Measurements from ENCODE around the gene LILRA6. TPM values are rescaled to one million over a fixed set of nuclear protein-coding genes. Genes with fewer than 3 reads are reported as not detected.
A peak's percentile ranks its signal among the peaks of the same experiment; 100 is the strongest.
"Not testable (repeated sequence)": the region's sequence is repeated elsewhere in the genome, so short reads cannot be mapped to it uniquely, and the experiment has no call there.

Gene LILRA6
- total RNA-seq, 2 experiments from 2014 or later, result 0.60 TPM; not detected in 1

GRCh38 chr19:54231077-54231931 is 11.3 kb downstream of the LILRA6 start:
- ChIA-PET CTCF (interaction anchor here (1.6 kb wide), 1 partner anchor 63 kb away, joined by 6 read pairs; no protein-coding TSS in a partner anchor), POLR2A (interaction anchor here (1.6 kb wide), 1 partner anchor 94 kb away, joined by 5 read pairs; the partner anchor contains the start of gene CNOT3)
- Mint-ChIP-seq H3K36me3 (ENCODE audit: low read depth) (no peaks in the 10 kb centered on the region), H3K27me3 (peaks cover 40% of the 10 kb centered on the region), H3K4me1 (ENCODE audit: low read depth) (peaks cover 4% of the 10 kb centered on the region), H3K9me3 (no peaks in the 10 kb centered on the region), H3K27ac (no peak overlapping the region), H3K4me3 (no peak overlapping the region)
- intact Hi-C loops (cut with DNase I, micrococcal nuclease), result loop anchor here (1.0 to 5.0 kb wide), 2 partner anchors 44 to 63 kb away; partner anchors contain the start of gene MBOAT7 (in 1 of the 2)
- Histone ChIP-seq H3K27ac (ENCODE audit: low read depth in 1 of 2, low read length in 2 of 2) (no peak overlapping the region), H3K9me3 (ENCODE audit: control insufficient read depth in 1 of 2, insufficient read depth in 1 of 2, low read length in 2 of 2) (no peaks in the 10 kb centered on the region), H3K4me1 (ENCODE audit: insufficient read depth, low read length) (peaks cover 5% of the 10 kb centered on the region), H3K27me3 (ENCODE audit: control insufficient read depth in 1 of 2, insufficient read depth in 2 of 2, low read length in 2 of 2) (peaks cover 11 to 20% of the 10 kb centered on the region in 2 experiments), H3K4me3 (ENCODE audit: low read length) (no peak overlapping the region), H3K36me3 (ENCODE audit: insufficient read depth, low read length) (no peaks in the 10 kb centered on the region)
- peak; percentile 84 for TF ChIP-seq CTCF (IDR thresholded peaks at IDR 0.05)
- ATAC-seq (ENCODE audit: poor library complexity) (peak; percentile 99), DNase-seq (peak; percentile 73 to 93 (median 86))

- H3K27ac Mint-ChIP-seq, result no peak overlapping the region
- H3K4me1 Mint-ChIP-seq (ENCODE audit: low read depth), result peaks cover 4% of the 10 kb centered on the region
These were observed 12.6 kb downstream of the LILRA6 start for GRCh38 chr19:54230031-54230430.

GRCh38 chr19:54229146-54229545 is 13.4 kb downstream of the LILRA6 start:
- intact Hi-C loops (cut with DNase I, micrococcal nuclease), result no loop called here
- H3K36me3 ChIP-seq (ENCODE audit: insufficient read depth, low read length), result no peaks in the 10 kb centered on the region
- no peaks in the 10 kb centered on the region for H3K9me3 Mint-ChIP-seq
- ChIA-PET POLR2A (no interaction called here), CTCF (no interaction called here)
- H3K4me1 Mint-ChIP-seq (ENCODE audit: low read depth), result peaks cover 4% of the 10 kb centered on the region
- H3K27ac ChIP-seq (ENCODE audit: low read depth in 1 of 2, low read length in 2 of 2), result no peak overlapping the region
- no peak for ATAC-seq (ENCODE audit: poor library complexity)
- H3K4me3 ChIP-seq (ENCODE audit: low read length), result no peak overlapping the region
- no peaks in the 10 kb centered on the region for H3K36me3 Mint-ChIP-seq (ENCODE audit: low read depth)
- H3K27me3 Mint-ChIP-seq, result peaks cover 30% of the 10 kb centered on the region
- H3K4me3 Mint-ChIP-seq, result no peak overlapping the region
- no peak for TF ChIP-seq CTCF (IDR thresholded peaks at IDR 0.05)
- no peaks in the 10 kb centered on the region for H3K9me3 ChIP-seq (ENCODE audit: control insufficient read depth in 1 of 2, insufficient read depth in 1 of 2, low read length in 2 of 2)
- no peak overlapping the region for H3K27ac Mint-ChIP-seq
- peaks cover 5 to 10% of the 10 kb centered on the region in 2 experiments for H3K27me3 ChIP-seq (ENCODE audit: control insufficient read depth in 1 of 2, insufficient read depth in 2 of 2, low read length in 2 of 2)
- peaks cover 5% of the 10 kb centered on the region for H3K4me1 ChIP-seq (ENCODE audit: insufficient read depth, low read length)
- no peak for DNase-seq

More at GRCh38 chr19:54230031-54230430, 12.6 kb downstream of the LILRA6 start:
- H3K27ac ChIP-seq (ENCODE audit: low read depth in 1 of 2, low read length in 2 of 2), result no peak overlapping the region
- peaks cover 39% of the 10 kb centered on the region for H3K27me3 Mint-ChIP-seq
- ChIA-PET POLR2A (no interaction called here), CTCF (no interaction called here)
- ATAC-seq (ENCODE audit: poor library complexity) (no peak), DNase-seq (no peak)
- H3K4me1 ChIP-seq (ENCODE audit: insufficient read depth, low read length), result peaks cover 5% of the 10 kb centered on the region
- H3K9me3 Mint-ChIP-seq, result no peaks in the 10 kb centered on the region
- H3K9me3 ChIP-seq (ENCODE audit: control insufficient read depth in 1 of 2, insufficient read depth in 1 of 2, low read length in 2 of 2), result no peaks in the 10 kb centered on the region
- peaks cover 8 to 12% of the 10 kb centered on the region in 2 experiments for H3K27me3 ChIP-seq (ENCODE audit: control insufficient read depth in 1 of 2, insufficient read depth in 2 of 2, low read length in 2 of 2)
- no peak overlapping the region for H3K4me3 ChIP-seq (ENCODE audit: low read length)
- H3K36me3 ChIP-seq (ENCODE audit: insufficient read depth, low read length), result no peaks in the 10 kb centered on the region
- no peaks in the 10 kb centered on the region for H3K36me3 Mint-ChIP-seq (ENCODE audit: low read depth)
- TF ChIP-seq CTCF (IDR thresholded peaks at IDR 0.05), result no peak
- no peak overlapping the region for H3K4me3 Mint-ChIP-seq
- intact Hi-C loops (cut with DNase I, micrococcal nuclease), result loop anchor here in 1 of 2 experiments (5.0 kb wide), 1 partner anchor 43 kb away; the partner anchor contains the start of gene MBOAT7

- H3K27me3 ChIP-seq (ENCODE audit: control insufficient read depth in 1 of 2, insufficient read depth in 2 of 2, low read length in 2 of 2); POLR2A ChIA-PET; H3K27me3 Mint-ChIP-seq; H3K27ac Mint-ChIP-seq; H3K9me3 Mint-ChIP-seq; intact Hi-C loops (cut with DNase I, micrococcal nuclease); H3K9me3 ChIP-seq (ENCODE audit: control insufficient read depth in 1 of 2, insufficient read depth in 1 of 2, low read length in 2 of 2); H3K4me1 ChIP-seq (ENCODE audit: insufficient read depth, low read length); ATAC-seq (ENCODE audit: poor library complexity); H3K4me1 Mint-ChIP-seq (ENCODE audit: low read depth); H3K27ac ChIP-seq (ENCODE audit: low read depth in 1 of 2, low read length in 2 of 2); H3K36me3 ChIP-seq (ENCODE audit: insufficient read depth, low read length); DNase-seq; H3K4me3 ChIP-seq (ENCODE audit: low read length); H3K36me3 Mint-ChIP-seq (ENCODE audit: low read depth); CTCF ChIA-PET; H3K4me3 Mint-ChIP-seq: not testable (repeated sequence)
These were observed 18.0 kb downstream of the LILRA6 start for GRCh38 chr19:54224619-54225018.

- H3K36me3 ChIP-seq (ENCODE audit: insufficient read depth, low read length); H3K27me3 ChIP-seq (ENCODE audit: control insufficient read depth in 1 of 2, insufficient read depth in 2 of 2, low read length in 2 of 2); POLR2A ChIA-PET; H3K9me3 Mint-ChIP-seq; H3K4me3 ChIP-seq (ENCODE audit: low read length); ATAC-seq (ENCODE audit: poor library complexity); H3K4me3 Mint-ChIP-seq; DNase-seq; H3K4me1 ChIP-seq (ENCODE audit: insufficient read depth, low read length); H3K27ac ChIP-seq (ENCODE audit: low read depth in 1 of 2, low read length in 2 of 2); H3K27me3 Mint-ChIP-seq; H3K36me3 Mint-ChIP-seq (ENCODE audit: low read depth); CTCF ChIA-PET; H3K27ac Mint-ChIP-seq; H3K4me1 Mint-ChIP-seq (ENCODE audit: low read depth); H3K9me3 ChIP-seq (ENCODE audit: control insufficient read depth in 1 of 2, insufficient read depth in 1 of 2, low read length in 2 of 2): not testable (repeated sequence)
- intact Hi-C loops (cut with DNase I, micrococcal nuclease), result loop anchor here in 1 of 2 experiments (2.0 kb wide), 2 partner anchors 15 to 23 kb away; no protein-coding TSS in a partner anchor
These were observed 18.7 kb downstream of the LILRA6 start for GRCh38 chr19:54223937-54224281.

Measured in CD4-positive, alpha-beta T cell (primary cell).